GM12865 (cell line): ENCODE data around the gene FRYL.
"Not testable (repeated sequence)": the region's sequence is repeated elsewhere in the genome, so short reads cannot be mapped to it uniquely, and the experiment has no call there.

ENCODE experiments used
- DNase-seq: peaks from one replicate; pipeline ENCODE4 v3.0.0; 2010; ENCODE audit warnings: low read depth
- H3K4me3 ChIP-seq: 2 replicates; pipeline ENCODE4 v1.5.1; 2011; ENCODE audit warnings: mild to moderate bottlenecking, low read depth, low read length, control low read depth
- TF ChIP-seq, protein P1 (sequence below): IDR thresholded peaks from 2 replicates; pipeline ENCODE4 v1.5.1; 2011; ENCODE audit warnings: low read length, control low read depth, low read depth, inconsistent platforms; ENCODE audit not compliant: insufficient read depth; ENCODE audit errors: missing control alignments

FRYL gene

DNA sequence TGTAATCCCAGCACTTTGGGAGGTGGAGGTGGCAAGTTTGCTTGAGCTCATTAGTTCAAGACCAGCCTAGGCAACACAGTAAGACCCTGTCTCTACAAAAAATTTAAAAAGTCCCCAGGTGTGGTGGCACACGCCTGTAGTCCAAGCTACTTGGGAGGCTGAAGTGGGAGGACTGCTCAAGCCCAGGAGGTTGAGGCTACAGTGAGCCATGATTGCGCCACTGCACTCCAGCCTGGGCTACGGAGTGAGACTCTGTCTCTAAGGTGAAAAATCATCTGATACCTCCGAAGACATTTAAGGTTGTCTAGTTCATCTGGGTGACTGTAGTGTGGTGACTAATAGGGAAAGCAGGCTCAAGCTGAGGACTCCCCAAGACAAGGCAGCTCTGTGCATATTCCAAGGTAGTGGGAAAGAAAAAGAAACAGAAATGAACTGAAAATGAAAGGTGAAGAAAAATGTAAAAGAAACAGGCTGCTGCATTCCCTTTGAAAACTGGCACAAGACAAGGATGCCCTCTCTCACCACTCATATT, 23.3 kb downstream of the FRYL start:
- TF ChIP-seq, protein P1, sequence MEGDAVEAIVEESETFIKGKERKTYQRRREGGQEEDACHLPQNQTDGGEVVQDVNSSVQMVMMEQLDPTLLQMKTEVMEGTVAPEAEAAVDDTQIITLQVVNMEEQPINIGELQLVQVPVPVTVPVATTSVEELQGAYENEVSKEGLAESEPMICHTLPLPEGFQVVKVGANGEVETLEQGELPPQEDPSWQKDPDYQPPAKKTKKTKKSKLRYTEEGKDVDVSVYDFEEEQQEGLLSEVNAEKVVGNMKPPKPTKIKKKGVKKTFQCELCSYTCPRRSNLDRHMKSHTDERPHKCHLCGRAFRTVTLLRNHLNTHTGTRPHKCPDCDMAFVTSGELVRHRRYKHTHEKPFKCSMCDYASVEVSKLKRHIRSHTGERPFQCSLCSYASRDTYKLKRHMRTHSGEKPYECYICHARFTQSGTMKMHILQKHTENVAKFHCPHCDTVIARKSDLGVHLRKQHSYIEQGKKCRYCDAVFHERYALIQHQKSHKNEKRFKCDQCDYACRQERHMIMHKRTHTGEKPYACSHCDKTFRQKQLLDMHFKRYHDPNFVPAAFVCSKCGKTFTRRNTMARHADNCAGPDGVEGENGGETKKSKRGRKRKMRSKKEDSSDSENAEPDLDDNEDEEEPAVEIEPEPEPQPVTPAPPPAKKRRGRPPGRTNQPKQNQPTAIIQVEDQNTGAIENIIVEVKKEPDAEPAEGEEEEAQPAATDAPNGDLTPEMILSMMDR, result no peak
- DNase-seq, result no peak
- H3K4me3 ChIP-seq, result no peak overlapping the region

GRCh38 chr4:48755281-48755680, 24.8 kb downstream of the FRYL start:
- no peak for DNase-seq
- TF ChIP-seq, protein P1, result no peak

GRCh38 chr4:48753159-48753558, 26.9 kb downstream of the FRYL start:
- DNase-seq, result no peak
- TF ChIP-seq, protein P1, result no peak
- no peak overlapping the region for H3K4me3 ChIP-seq

More at GRCh38 chr4:48755281-48755680, 24.8 kb downstream of the FRYL start:
- no peak overlapping the region for H3K4me3 ChIP-seq

DNA sequence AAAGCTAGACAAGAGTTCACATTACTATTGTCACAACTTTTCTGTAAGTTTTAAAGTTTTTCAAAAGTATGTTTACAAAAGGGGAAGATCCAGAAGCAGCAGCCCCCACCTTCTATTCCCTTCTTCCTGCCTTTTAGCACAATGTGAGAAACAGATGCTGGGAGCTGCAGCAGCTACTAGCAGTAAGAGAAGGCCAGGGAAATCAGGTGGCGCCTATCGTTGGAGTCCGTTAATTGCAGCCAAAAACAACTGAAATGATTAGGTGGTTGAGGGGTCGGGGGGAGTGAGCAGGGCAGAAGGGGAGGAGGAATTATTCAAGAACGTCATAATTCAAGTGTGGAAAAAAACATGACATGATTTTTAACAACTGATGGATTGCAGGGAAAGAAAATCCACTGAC, 27.4 kb downstream of the FRYL start:
- no peak for DNase-seq
- TF ChIP-seq, protein P1, result no peak
- no peak overlapping the region for H3K4me3 ChIP-seq

DNA sequence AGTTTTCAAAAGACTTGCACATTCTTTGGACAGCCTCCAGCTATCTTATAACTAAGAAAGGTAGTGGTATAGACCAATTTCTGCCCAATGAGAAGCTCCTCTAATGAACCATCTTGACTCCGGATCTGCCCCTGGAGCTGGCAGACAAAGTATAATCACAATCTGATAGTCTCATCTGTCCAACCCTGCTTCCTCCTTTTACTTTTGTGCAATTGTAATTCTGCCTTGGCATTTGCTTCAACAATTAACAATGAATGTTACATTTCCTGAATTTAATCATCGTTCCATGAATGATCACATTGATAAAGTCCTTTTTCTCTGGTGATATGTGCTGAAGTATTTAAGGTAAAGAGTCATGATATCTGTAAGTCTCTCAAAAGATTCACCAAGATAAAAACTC, 27.8 kb downstream of the FRYL start:
- H3K4me3 ChIP-seq, result no peak overlapping the region
- no peak for DNase-seq
- TF ChIP-seq, protein P1, result no peak

DNA sequence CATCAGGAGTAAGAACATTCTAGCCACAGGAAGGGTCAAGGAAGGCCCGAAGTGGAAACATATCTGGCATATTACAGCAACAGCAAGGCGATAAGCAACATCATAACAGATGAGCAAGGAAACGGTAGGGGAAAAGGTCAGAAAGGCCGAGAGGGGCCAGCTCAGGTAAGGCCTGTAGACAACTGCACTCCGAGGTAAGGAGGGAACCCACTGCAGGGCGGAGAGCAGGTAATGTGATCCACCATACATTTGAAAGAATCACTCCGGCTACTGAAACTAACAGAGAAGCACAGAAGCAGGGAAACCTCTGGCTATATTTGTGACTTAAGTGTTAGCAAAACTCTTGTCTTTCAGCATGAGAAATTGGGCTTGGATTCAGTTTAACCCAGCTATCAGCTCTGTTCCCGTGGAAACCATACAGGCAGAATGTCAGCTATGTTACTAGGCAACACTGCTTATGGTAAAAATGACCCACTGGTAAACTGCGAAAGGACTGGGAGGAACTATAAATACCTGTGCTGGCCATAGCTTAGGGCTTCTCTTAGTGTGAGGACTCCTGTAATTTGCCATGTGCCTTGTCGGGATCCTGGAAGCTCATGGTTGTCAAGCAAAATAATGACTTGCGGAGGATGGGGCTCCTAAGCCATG, 31.0 kb downstream of the FRYL start:
- DNase-seq, result no peak
- TF ChIP-seq, protein P1, result no peak
- no peak overlapping the region for H3K4me3 ChIP-seq

DNA sequence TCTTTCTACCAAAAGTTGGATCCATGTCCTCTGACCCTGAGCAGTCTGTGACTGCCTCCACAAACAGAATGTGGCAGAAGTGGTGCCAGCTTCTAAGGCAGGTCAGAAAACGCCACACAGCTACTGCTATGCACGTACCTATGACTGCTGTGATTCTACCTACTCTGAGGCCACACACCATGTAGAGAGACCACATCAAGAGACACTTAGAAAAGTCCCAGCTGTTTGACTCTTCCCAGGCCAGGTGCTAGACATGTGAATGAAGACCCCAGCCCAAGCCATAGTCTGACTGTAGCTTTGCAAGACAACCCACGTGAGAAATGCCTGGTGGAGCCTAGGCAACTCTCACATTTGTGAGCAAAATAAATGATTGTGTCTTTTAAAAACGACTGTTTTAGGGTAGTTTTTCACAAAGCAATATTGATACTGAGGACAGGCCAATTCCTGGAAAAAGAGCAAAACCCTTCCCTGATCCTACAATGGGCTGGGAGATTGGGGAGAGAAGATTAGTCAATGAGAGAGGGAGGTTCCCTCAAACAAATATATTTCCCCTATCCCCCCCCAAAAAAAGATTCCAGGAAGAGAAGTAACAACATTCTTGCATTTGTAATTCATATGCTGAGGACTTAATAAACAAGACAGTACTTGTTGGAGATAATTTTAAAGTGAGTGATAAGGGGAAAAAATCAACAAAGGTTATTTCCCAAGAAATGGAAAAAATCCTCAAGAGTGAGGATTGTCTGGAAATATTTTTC, 33.3 kb downstream of the FRYL start:
- TF ChIP-seq, protein P1, result no peak
- no peak for DNase-seq
- no peak overlapping the region for H3K4me3 ChIP-seq

GRCh38 chr4:48745223-48745622, 34.9 kb downstream of the FRYL start:
- DNase-seq, result not testable (repeated sequence)

More at GRCh38 chr4:48745223-48745622, 34.9 kb downstream of the FRYL start:
- not testable (repeated sequence) for H3K4me3 ChIP-seq
